Lower leg skin (tissue), 3 donors: ENCODE measurements around the gene CALHM4.

Source experiments
- POLR2A ChIP-seq, 2 donors: fragments of 450-650 bp; IDR thresholded peaks; one replicate each; pipeline ENCODE4 v1.6.1; 2016 to 2017; ENCODE audit warnings: antibody characterized with exemption in 2 of 2, mild to moderate bottlenecking in 1 of 2, moderate library complexity in 1 of 2
- TF ChIP-seq, protein P1 (sequence below), 3 donors: fragments of 450-650 bp; IDR thresholded peaks; one replicate each; pipeline ENCODE4 v1.5.1; 2016; ENCODE audit warnings: antibody characterized with exemption in 3 of 3, mild to moderate bottlenecking in 3 of 3, moderate library complexity in 2 of 3

DNA sequence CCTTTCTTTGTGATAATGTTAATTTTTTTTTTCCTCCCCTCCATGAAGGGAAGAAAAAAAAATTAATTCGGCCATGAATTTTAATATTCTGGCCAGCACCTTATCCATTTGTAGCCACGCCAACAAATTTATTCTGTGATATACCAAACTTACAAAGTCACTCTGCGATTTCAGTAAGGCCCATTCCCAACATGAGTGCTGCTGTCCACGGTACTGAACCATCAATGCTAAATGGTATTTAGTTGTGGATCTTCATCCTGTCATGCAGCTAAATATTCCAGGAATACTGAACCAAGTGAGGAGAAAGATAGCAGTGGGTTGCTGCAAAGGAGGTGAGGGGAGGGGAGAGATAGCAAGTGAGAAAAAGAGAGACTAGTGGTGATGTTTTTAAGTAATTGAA lies 43.3 kb downstream of the CALHM4 start:
- TF ChIP-seq, protein P1, sequence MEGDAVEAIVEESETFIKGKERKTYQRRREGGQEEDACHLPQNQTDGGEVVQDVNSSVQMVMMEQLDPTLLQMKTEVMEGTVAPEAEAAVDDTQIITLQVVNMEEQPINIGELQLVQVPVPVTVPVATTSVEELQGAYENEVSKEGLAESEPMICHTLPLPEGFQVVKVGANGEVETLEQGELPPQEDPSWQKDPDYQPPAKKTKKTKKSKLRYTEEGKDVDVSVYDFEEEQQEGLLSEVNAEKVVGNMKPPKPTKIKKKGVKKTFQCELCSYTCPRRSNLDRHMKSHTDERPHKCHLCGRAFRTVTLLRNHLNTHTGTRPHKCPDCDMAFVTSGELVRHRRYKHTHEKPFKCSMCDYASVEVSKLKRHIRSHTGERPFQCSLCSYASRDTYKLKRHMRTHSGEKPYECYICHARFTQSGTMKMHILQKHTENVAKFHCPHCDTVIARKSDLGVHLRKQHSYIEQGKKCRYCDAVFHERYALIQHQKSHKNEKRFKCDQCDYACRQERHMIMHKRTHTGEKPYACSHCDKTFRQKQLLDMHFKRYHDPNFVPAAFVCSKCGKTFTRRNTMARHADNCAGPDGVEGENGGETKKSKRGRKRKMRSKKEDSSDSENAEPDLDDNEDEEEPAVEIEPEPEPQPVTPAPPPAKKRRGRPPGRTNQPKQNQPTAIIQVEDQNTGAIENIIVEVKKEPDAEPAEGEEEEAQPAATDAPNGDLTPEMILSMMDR (IDR thresholded peaks at IDR 0.05): no peak
- TF ChIP-seq POLR2A (IDR thresholded peaks at IDR 0.05): no peak
